Measurements from ENCODE around the gene ELAVL1.
"Not testable (repeated sequence)": the region's sequence is repeated elsewhere in the genome, so short reads cannot be mapped to it uniquely, and the experiment has no call there.

Gene ELAVL1

DNA sequence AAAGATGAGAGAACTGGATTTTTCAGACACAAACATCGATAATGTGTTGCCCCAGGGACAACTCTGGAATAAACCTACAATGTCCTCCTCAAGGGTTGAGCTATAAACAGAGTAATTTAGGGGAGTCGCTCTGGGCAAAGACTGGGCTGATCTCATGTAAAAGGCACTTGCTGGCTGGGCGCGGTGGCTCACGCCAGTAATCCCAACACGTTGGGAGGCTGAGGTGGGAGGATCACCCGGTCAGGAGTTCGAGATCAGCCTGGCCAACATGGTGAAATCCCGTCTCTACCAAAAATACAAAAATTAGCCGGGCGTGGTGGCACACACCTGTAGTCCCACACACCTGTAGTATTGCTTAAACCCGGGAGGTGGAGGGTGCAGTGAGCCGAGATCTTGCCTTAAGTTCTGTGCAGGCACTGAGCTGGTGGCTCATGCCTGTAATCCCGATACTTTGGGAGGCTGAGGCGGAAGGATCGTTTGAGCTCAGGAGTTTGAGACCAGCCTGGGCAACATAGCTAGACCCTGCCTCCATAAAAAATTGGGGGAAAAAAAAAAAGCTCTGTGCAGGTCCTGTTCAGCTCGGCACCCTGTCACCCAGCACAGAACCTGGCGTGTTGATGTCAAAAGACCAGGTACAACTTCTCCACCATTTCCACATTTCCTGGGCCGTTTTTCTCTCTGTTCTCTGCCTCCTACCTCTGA, 63.4 kb downstream of the ELAVL1 start:
- DNase-seq (ENCODE audit: low read depth in 2 of 2, low spot score in 1 of 2): no peak

DNA sequence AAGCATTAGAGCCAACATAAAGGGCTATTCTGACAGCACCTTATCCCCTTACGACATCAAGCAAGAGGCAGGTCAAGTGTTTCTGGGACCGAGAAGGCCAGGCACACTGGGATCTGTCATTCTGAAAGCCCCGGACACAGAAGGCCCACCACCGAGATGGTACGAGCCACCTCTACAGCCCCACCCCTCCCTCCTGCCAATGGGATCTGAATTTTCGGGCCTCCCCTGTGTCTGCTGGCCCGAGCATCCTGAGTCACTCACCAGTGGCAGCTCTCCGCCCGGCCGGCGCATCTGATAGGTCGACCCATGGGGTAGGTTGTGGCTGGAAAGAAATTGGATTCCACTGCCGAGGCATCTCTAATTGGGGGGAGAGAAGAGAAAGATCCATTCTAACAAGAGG, 64.6 kb downstream of the ELAVL1 start:
- DNase-seq (ENCODE audit: low read depth in 2 of 2, low spot score in 1 of 2): no peak

DNA sequence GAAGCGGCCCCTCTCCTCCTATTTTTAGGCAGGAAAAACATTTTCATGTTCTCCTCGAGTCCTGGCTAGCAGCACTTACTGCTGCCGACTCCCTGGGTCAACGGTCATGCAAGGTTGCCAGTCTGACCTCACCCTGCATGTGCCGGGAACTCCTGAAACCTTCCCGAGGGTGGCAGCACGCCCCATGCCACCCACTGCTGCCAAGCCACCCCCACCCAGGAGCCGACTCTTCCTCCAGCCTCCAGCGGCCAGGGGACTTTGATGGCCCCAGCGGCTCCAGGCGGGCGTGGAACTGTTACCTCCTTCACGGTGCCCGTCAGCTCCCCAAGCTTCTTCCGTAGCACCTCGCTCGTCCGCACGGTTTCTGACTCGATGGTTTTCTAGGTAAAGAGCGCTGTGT, 70.7 kb downstream of the ELAVL1 start:
- no peak for DNase-seq (ENCODE audit: low read depth in 2 of 2, low spot score in 1 of 2)

- DNase-seq (ENCODE audit: low read depth in 2 of 2, low spot score in 1 of 2): no peak
These were observed 71.4 kb downstream of the ELAVL1 start for GRCh38 chr19:7933828-7934725.

GRCh38 chr19:7933411-7933810, 72.0 kb downstream of the ELAVL1 start:
- DNase-seq (ENCODE audit: low read depth in 2 of 2, low spot score in 1 of 2): no peak

DNA sequence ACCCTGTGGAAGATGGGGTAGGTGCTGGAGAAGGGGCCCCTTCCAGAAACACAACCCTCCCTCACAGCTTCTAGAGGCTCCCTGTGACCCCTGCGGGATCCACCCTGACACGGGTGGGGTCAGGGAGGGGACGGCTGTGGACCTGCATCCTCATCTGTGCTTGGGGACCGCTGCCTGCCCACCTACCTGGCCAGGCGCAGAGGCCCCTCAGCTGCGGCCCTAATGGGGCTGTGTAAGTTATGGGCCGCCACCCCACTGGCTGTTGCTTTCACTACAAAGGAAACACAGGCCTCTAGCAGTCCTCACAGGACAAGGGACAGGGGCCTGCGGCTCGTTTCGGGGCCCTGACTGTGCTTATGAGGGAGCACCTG, 72.5 kb downstream of the ELAVL1 start:
- DNase-seq (ENCODE audit: low read depth in 2 of 2, low spot score in 1 of 2): no peak

- no peak for DNase-seq (ENCODE audit: low read depth in 2 of 2, low spot score in 1 of 2)
These were observed 73.0 kb downstream of the ELAVL1 start for GRCh38 chr19:7932276-7932929.

- DNase-seq (ENCODE audit: low read depth in 2 of 2, low spot score in 1 of 2): no peak
These were observed 74.0 kb downstream of the ELAVL1 start for GRCh38 chr19:7931221-7932061.

GRCh38 chr19:7930765-7931164, 74.7 kb downstream of the ELAVL1 start:
- DNase-seq (ENCODE audit: low read depth in 2 of 2, low spot score in 1 of 2): no peak

DNA sequence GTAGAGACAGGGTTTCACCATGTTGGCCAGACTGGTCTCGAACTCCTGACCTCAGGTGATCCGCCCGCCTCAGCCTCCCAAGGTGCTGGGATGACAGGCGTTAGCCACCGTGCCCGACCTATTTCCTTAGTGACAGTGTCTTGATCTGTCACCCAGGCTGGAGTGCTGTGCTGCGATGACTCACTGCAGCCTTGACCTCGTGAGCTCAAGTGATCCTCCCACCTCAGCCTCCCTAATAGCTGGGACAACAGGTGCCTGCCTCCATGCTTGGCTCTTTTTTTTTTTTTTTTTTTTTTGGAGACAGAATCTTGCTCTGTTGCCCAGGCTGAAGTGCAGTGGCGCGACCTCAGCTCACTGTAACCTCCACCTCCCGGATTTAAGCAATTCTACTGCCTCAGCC, 75.4 kb downstream of the ELAVL1 start:
- DNase-seq (ENCODE audit: low read depth in 2 of 2, low spot score in 1 of 2): not testable (repeated sequence)

DNA sequence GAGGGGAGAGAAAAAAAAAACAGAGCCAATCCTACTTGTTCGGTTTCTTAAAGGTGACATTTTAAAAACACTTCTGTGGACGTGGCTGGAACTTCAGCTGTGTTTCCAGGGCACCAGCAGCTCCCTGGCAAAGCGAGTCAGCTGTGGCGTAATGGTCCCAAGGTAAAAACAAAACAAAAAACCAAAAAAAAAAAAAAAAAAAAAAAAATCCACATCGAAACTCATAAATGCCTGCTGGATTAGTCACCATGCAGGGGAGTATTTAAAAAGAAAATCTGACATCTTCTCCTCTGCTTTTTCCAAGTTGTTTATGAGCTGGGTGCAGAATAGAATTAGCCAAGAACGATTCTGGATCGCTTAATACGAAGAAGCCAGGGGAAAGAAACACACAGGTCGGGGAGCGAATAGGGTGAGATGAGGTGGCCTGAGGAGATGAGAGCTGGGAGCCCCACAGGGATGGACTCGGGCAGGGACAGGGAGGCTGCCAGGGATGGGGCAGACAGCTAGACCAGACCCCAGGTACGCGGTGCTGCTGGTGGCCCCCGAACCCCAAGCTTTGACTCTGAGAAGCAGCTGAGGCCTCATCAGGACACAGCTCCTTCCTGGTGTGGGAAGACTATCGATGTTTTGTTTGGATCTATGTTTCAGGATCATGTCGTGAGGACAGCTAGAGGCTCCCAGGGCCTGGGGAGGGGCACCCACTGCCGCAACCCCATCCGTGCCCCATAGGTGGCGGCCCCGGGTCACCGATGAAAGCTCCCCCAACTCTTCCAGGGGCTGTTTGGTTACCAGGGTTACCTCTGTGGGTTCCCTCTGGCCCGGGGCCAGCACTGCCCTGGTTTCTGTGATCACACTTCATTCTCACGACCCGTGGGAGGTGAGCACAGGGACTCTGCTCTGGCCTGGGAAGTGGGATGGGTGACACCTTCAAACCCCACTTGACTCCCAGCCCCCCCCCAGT, 76.4 kb downstream of the ELAVL1 start:
- DNase-seq (ENCODE audit: low read depth in 2 of 2, low spot score in 1 of 2): peak in 1 of 2 donors; percentile 48

DNA sequence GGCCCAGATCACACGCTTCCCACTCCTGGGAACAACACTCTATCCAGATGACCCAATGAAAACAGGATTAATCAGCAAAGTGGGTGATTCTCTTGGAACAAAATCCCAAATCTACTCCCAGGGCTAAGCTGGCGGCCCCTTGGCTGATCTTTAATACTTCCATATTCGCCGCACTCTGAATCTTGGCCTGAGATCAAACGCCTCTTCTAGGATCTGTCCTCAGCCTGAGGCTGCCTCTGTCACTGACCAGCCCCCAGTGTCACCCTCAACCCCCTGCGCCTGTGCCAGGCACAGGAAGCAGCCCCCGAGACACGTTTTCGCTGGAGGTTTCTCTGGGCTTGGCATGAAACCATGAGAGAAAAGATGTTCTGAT, 77.1 kb downstream of the ELAVL1 start:
- no peak for DNase-seq (ENCODE audit: low read depth in 2 of 2, low spot score in 1 of 2)

- DNase-seq (ENCODE audit: low read depth in 2 of 2, low spot score in 1 of 2): no peak
These were observed 77.7 kb downstream of the ELAVL1 start for GRCh38 chr19:7927605-7928333.

DNA sequence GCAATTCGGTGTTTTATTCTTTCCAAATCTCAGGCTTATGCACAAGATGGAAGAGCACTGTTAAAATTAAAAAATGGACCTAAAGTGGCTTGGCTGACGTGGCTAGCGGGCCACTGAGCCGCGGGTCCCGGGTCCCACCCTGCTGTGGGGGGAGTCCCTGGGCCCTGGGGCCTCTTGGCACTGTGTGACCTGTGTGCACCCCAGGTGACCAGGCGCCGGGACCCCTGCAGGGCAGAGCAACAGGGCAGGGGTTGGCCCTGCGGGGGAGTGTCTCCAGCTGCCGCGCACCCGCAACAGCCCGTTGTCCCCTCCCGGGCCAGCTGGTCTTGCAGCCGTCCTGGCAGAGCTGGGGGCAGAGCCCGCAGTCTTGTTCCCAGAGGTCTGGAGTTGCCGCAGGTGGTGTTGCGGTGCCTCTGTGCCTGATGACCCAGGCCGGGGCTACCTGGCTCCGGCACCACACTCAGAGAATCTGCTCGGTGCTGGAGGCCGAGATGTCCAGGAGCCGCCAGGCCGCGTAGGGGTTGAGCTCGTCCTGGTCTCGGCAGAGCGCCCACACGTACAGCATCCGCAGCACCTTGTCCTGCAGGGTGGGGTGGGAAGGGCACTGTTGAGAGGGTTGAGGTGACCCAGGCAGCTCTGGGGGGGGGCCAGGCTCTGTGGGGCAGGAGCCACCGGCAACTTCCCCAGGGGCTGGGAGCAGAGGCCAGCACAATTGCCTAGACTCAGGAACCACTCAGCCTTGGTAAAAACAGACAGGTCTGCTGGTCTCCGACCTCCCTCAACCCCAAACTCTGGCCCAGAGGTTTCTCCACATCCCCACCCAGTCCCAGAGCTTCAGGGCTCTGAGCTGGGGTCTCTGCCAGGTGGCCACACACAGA, 78.5 kb downstream of the ELAVL1 start:
- DNase-seq (ENCODE audit: low read depth in 2 of 2, low spot score in 1 of 2): no peak

- peak; percentile 46 to 56 for DNase-seq (ENCODE audit: low read depth in 2 of 2, low spot score in 1 of 2)
These were observed 79.3 kb downstream of the ELAVL1 start, which contains the start of gene CTXN1 for GRCh38 chr19:7926021-7926726. Gene CTXN1, minus strand, starts transcription at chr19:7926135. Its CDS starts 597 bp downstream, at chr19:7925538.

- DNase-seq (ENCODE audit: low read depth in 2 of 2, low spot score in 1 of 2): peak; percentile 59 to 62
These were observed 80.1 kb downstream of the ELAVL1 start for GRCh38 chr19:7925171-7925851.

DNA sequence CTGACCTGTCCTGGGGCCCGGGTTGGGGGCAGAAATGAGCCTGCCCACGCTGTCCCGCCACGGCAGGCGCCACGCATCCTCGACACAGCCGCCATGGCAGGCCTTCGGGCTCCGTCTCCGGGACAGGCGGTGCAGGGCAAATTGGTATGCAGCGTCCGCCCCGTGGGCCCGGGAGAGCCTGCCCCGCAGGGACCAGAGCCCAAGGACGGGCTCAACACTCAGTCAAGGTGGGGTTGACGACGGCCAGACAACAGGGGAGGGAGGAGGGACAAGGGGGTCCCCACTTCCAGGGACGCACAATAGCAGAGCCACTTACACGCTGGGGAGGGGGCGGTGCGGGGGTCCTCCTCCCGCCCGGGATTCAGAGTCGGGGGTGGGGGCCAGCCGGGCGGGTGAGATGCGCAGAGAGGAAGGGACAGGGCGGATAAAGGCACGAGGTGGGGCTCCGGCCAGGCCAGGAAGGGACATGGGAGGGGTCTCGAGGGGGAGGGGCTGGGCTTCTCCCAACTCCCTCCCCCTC, 80.7 kb downstream of the ELAVL1 start:
- DNase-seq (ENCODE audit: low read depth in 2 of 2, low spot score in 1 of 2): no peak
